HEK293 (cell line): ENCODE results near the gene MFSD2A.

Experiments used
- CTCF ChIP-seq: fragments of 450-650 bp; formaldehyde crosslinking; IDR thresholded peaks from 2 replicates; pipeline ENCODE4 v1.5.1; 2016; ENCODE audit warnings: missing biosample characterization, missing genetic modification characterization
- REST ChIP-seq: fragments of 450-650 bp; formaldehyde crosslinking; IDR thresholded peaks from 2 replicates; pipeline ENCODE4 v1.5.1; 2016; ENCODE audit warnings: missing biosample characterization, missing genetic modification characterization
- ZNF639 ChIP-seq: fragments of 450-650 bp; formaldehyde crosslinking; IDR thresholded peaks from 2 replicates; pipeline ENCODE4 v1.5.1; 2016; ENCODE audit warnings: missing biosample characterization, missing genetic modification characterization
- ZNF704 ChIP-seq: fragments of 450-650 bp; formaldehyde crosslinking; IDR thresholded peaks from 2 replicates; pipeline ENCODE4 v1.5.1; 2016; ENCODE audit warnings: missing biosample characterization, missing genetic modification characterization

- TF ChIP-seq CTCF = no peak
- no peak for TF ChIP-seq REST
- TF ChIP-seq ZNF639 (tag by site-specific recombination) = no peak
- TF ChIP-seq ZNF704 (tag by site-specific recombination) = no peak
These were observed 26.4 kb downstream of the MFSD2A start for GRCh38 chr1:39981385-39981784.
